GM18508 (cell line): ENCODE measurements around the gene NUAK1.

Experiments
- ATAC-seq: cut with Tn5 transposase; IDR thresholded peaks from one replicate; pipeline ENCODE4 v1.9.1; 2021; ENCODE audit warnings: moderate number of reproducible peaks; ENCODE audit not compliant: insufficient read depth, unreplicated experiment

The NUAK1 gene

GRCh38 chr12:106138633-106139421 is at the start of gene NUAK1:
Gene NUAK1 (minus strand): TSS chr12:106138954. CDS start chr12:106138653, 301 bp downstream.
- ATAC-seq: no peak

- ATAC-seq: no peak
These were observed 49.5 kb upstream of the NUAK1 start for GRCh38 chr12:106188256-106188655.

- ATAC-seq: no peak
These were observed 49.1 kb upstream of the NUAK1 start for GRCh38 chr12:106187842-106188241.

- ATAC-seq: no peak
These were observed 48.5 kb upstream of the NUAK1 start for GRCh38 chr12:106187155-106187789.

GRCh38 chr12:106183735-106184134 is 45.0 kb upstream of the NUAK1 start:
- no peak for ATAC-seq

- no peak for ATAC-seq
These were observed 42.8 kb upstream of the NUAK1 start for GRCh38 chr12:106181401-106182114.

- ATAC-seq: no peak
These were observed 40.3 kb upstream of the NUAK1 start for GRCh38 chr12:106179086-106179485.

GRCh38 chr12:106178562-106178961 is 39.8 kb upstream of the NUAK1 start:
- no peak for ATAC-seq

GRCh38 chr12:106176560-106176959 is 37.8 kb upstream of the NUAK1 start:
- ATAC-seq: no peak

- no peak for ATAC-seq
These were observed 36.1 kb upstream of the NUAK1 start for GRCh38 chr12:106174876-106175275.

GRCh38 chr12:106173442-106173841 is 34.7 kb upstream of the NUAK1 start:
- ATAC-seq: no peak

- no peak for ATAC-seq
These were observed 32.5 kb upstream of the NUAK1 start for GRCh38 chr12:106171117-106171750.

GRCh38 chr12:106170285-106170684 is 31.5 kb upstream of the NUAK1 start:
- no peak for ATAC-seq

- ATAC-seq: no peak
These were observed 25.0 kb upstream of the NUAK1 start for GRCh38 chr12:106163712-106164111.

GRCh38 chr12:106161491-106161890 is 22.7 kb upstream of the NUAK1 start:
- ATAC-seq: no peak

GRCh38 chr12:106160915-106161314 is 22.2 kb upstream of the NUAK1 start:
- ATAC-seq: no peak

GRCh38 chr12:106157802-106158201 is 19.0 kb upstream of the NUAK1 start:
- no peak for ATAC-seq

- no peak for ATAC-seq
These were observed 16.1 kb upstream of the NUAK1 start for GRCh38 chr12:106154751-106155273.

GRCh38 chr12:106152334-106152733 is 13.6 kb upstream of the NUAK1 start:
- no peak for ATAC-seq

GRCh38 chr12:106150555-106150954 is 11.8 kb upstream of the NUAK1 start:
- no peak for ATAC-seq
